Stimulated activated CD8-positive, alpha-beta memory T cell treated with anti-CD3 and anti-CD28 coated beads, Interleukin-12 subunit alpha, Interleukin-12 subunit beta, amount 100 ng/mL, for 4 hours (primary cell): ENCODE measurements around the gene SEC63.
"Not testable (repeated sequence)": the region's sequence is repeated elsewhere in the genome, so short reads cannot be mapped to it uniquely, and the experiment has no call there.

Experiments
- DNase-seq: peaks from one replicate; pipeline ENCODE4 v3.0.0-alpha.2; 2020; ENCODE audit warnings: low read depth

The SEC63 gene

DNA sequence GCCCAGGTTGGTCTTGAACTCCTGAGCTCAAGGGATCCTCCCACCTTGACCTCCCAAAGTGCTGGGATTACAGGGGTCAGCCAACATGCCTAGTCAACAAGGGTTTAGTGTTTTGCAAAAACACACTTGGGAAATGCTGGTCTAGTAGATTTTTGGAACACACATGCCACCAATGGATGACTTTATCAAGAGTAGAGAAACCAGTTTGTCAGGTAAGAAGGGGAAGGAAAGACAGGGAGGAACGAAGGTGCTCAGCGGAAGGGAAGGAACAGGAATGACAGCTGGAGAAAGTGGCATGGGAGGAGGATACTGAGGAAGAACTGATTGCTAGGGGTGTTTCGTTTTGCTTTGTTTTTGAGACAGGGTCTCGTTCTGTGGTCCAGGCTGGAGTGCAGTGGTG is 15.6 kb upstream of the SEC63 start:
- no peak for DNase-seq

DNA sequence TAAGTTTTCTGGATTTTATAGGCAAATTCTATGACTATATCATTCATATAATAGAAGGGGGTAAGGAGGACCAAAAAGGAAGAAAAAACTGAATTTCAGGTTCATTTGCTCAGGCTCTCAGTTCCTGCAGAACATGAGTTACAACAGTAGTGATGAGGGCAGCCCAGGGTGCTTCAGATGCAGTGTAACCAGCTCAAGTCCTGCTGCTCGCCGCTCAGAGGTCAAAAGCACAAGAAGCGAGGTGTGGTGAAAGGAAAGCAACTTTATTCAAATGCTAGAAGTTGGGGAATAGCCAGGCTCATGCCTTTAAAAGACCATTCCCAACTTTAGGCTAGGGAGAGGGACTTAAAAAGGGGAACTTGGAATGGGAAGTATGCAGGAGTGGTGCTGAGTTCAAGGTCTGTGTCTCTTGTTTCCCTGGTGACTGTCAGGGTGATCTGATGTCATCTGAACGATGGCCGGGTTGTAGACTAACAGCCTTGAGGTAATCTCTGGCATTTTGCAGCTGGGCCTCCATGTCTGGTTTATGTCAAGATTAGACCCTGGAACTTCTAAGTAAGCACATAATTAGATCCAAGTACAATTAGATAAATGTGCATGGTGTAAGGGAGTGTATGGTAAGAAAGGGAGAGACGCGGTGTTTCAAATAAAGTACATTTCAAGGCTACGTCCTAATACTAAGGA is 14.5 kb upstream of the SEC63 start:
- no peak for DNase-seq

- no peak for DNase-seq
These were observed 13.2 kb upstream of the SEC63 start for GRCh38 chr6:107971181-107971580.

- DNase-seq = no peak
These were observed 12.2 kb upstream of the SEC63 start for GRCh38 chr6:107970255-107970654.

- DNase-seq = no peak
These were observed 10.1 kb upstream of the SEC63 start for GRCh38 chr6:107968081-107968480.

GRCh38 chr6:107965746-107966145 is 7.7 kb upstream of the SEC63 start:
- DNase-seq = no peak

DNA sequence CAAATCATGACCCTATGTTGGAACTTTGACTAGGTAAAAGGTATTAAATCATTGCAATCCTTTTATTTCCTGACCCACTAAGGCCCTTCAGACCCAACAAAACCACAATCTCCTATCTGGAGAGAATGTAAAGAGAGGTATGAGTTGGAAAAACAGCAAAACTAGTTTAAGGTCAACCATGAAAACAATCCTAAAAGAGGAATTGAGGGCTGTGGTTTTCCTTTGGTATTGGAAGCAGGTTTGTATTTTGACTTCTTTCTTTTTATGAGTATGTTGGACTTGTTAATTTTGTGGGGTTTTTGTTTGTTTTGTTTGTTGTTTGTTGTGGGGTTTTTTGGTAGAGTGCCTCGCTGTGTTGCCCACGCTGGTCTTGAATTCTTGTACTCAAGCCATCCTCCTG is 4.7 kb upstream of the SEC63 start:
- no peak for DNase-seq

GRCh38 chr6:107959392-107959791 is 1.4 kb upstream of the SEC63 start:
- DNase-seq = no peak

- DNase-seq = not testable (repeated sequence)
These were observed 818 bp upstream of the SEC63 start for GRCh38 chr6:107958689-107959362.

GRCh38 chr6:107957308-107957908 is 600 bp downstream of the SEC63 start:
- DNase-seq = peak; percentile 27

- no peak for DNase-seq
These were observed 1.3 kb downstream of the SEC63 start for GRCh38 chr6:107956586-107957307.

- DNase-seq = no peak
These were observed 1.8 kb downstream of the SEC63 start for GRCh38 chr6:107956181-107956580.

DNA sequence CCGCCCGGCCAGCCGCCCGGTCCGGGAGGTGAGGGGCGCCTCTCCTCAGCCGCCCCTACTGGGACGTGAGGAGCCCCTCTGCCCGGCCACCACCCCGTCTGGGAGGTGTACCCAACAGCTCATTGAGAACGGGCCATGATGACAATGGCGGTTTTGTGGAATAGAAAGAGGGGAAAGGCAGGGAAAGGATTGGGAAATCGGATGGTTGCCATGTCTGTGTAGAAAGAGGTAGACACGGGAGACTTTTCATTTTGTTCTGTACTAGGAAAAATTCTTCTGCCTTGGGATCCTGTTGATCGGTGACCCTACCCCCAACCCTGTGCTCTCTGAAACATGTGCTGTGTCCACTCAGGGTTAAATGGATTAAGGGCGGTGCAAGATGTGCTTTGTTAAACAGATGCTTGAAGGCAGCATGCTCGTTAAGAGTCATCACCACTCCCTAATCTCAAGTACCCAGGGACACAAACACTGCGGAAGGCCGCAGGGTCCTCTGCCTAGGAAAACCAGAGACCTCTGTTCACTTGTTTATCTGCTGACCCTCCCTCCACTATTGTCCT is 4.1 kb downstream of the SEC63 start:
- not testable (repeated sequence) for DNase-seq

DNA sequence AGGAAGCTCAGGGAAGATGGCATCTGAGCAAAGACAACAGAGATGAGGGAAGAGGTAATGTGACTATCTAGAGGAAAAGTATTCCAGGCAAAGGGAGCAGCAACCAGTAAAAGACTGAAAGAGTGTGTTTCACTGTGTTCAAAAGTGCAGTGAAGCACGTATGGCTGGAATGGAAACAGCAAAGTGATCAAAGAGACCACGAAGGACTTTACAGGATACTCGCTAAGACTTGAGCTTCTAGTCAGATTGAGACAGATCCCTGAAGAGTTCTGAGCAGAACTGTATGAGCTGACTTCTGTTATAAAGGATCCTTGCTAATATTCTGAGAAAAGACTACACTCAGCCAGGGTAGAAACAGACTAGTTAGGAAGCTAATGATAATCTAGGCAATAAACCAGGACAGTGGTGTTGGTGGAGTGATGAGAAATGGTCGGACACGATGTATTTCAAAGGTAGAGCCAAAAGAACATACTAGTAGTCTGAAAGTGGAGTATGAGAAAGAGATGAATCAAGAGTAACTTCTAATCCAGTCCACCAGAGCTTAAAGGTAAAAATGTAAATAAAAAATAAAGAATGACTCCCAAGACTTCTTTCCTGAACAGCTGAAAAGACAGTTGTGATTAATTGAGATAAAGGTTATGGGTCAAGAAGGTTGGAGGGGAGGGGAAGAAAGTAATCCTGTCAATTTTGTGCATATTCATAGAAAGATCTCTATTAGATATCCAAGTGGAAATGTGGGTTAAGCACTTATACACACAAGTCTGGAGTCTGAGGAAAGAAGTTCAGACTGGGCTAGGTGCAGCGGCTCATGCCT is 14.2 kb downstream of the SEC63 start:
- no peak for DNase-seq

DNA sequence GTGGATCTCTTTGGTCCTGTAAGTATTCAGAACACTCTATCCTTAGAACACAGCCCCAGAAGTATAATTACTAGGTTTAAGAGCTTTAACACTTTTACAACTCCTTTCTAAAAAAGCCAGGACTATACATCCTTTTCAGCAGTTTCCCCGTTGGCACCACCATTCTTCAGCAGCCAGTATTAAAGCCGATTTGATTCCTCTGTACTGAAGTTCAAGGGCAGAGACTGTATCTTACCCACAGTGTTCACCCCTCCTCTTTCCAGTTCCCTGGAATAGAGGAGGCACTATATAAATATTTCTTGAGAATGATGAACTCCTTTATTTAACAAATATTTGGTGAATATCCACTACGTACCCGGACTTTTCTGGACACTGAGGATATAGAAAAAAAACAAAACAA is 15.9 kb downstream of the SEC63 start:
- no peak for DNase-seq

DNA sequence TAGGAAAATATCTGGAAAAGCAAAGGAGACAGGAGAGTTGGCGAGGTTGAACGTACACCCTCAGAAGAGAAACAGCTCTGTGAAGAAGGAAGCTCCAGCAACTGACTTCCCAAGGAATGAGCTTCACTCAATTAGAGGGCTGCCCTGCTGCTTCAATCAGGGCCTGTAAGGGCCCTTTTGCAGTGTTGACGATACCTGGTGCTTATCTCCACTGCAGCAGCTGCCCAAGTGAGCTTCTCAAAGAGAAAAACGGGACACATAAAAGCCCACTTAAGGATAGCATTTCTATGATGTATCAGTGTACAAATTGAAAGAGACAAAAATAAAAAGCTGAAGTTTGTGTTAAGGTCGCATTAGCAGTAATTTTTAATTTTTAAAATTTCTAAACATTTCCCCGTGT is 16.4 kb downstream of the SEC63 start:
- DNase-seq = no peak

- no peak for DNase-seq
These were observed 16.8 kb downstream of the SEC63 start for GRCh38 chr6:107941199-107941598.

GRCh38 chr6:107936910-107937292 is 21.1 kb downstream of the SEC63 start:
- DNase-seq = not testable (repeated sequence)

DNA sequence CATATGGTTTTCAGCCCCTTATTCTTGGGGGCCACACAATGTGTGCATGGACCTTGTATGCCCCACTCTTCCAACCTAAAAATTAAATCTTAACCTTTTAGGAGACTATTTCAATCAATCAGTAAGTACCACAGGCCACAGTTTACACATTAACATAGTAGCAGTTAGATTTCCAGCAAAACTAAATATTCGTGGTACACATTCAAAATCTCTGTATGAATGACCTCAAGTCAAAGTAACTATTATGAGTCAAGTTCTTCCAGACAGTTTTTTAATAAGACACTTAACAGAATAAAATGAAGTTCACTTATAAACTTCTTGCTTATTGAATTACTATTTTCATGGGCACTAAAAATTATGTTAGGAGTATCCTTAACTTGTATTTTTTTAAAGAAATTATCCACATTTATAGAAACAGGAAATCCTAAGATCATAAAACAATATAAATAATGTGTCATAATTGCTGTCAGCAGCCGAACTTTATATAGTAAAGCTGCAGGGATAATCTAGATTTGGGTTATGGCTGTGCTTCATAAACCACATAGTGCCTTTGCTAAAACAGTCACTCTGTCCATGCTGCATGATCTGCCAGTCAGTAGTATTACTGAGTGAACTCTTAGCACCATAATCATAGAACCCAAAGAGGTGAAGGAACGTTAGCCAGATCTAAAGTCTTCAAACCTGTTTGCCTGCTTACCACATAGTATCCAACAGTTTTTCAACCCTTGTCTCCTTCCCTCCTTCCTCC is 21.7 kb downstream of the SEC63 start:
- no peak for DNase-seq

DNA sequence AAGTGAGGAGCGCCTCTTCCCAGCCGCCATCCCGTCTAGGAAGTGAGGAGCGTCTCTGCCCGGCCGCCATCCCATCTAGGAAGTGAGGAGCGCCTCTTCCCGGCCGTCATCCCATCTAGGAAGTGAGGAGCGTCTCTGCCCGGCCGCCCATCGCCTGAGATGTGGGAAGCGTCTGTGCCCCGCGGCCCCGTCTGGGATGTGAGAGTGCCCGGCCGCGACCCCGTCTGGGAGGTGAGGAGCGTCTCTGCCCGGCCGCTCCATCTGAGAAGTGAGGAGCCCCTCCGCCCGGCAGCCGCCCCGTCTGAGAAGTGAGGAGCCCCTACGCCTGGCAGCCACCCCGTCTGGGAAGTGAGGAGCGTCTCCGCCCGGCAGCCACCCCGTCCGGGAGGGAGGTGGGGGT is 23.8 kb downstream of the SEC63 start:
- not testable (repeated sequence) for DNase-seq

GRCh38 chr6:107932580-107932979 is 25.4 kb downstream of the SEC63 start:
- no peak for DNase-seq
